SK-N-SH (cell line): ENCODE results near the gene BCL11A.

Experiments used
- CTCF ChIP-seq: fragments of 200-600 bp; sonication (generic); IDR thresholded peaks from 2 replicates; pipeline ENCODE4 v1.6.1; 2017; ENCODE audit warnings: antibody characterized with exemption, mild to moderate bottlenecking, moderate library complexity
- ELF1 ChIP-seq: IDR thresholded peaks from 2 replicates; pipeline ENCODE4 v1.4.0; 2012
- EP300 ChIP-seq, 2 experiments: IDR thresholded peaks; 2 replicates each; pipeline versions ENCODE4 v1.4.0 to v1.6.1; 2012; ENCODE audit warnings: borderline replicate concordance in 1 of 2, low read depth in 1 of 2, low read length in 1 of 2
- EZH2phosphoT487 ChIP-seq: fragments of 200-600 bp; sonication (generic); IDR thresholded peaks from 2 replicates; pipeline ENCODE4 v1.6.1; 2017; ENCODE audit warnings: low read depth, mixed run types, mild to moderate bottlenecking, antibody characterized with exemption, moderate library complexity, borderline replicate concordance
- JUND ChIP-seq: IDR thresholded peaks from 2 replicates; pipeline ENCODE4 v1.4.0; 2012
- POLR2AphosphoS5 ChIP-seq: IDR thresholded peaks from 2 replicates; pipeline ENCODE4 v1.6.1; 2012; ENCODE audit warnings: low read depth, low read length
- SIN3A ChIP-seq: IDR thresholded peaks from 2 replicates; pipeline ENCODE4 v1.6.1; 2012; ENCODE audit warnings: low read depth, mild to moderate bottlenecking, low read length, moderate library complexity, borderline replicate concordance
- TCF12 ChIP-seq: IDR thresholded peaks from 2 replicates; pipeline ENCODE4 v1.4.0; 2012
- USF2 ChIP-seq: fragments of 150-350 bp; IDR thresholded peaks from 2 replicates; pipeline ENCODE4 v1.6.1; 2017; ENCODE audit warnings: antibody characterized with exemption, low read length, low read depth, borderline replicate concordance
- YY1 ChIP-seq: IDR thresholded peaks from 2 replicates; pipeline ENCODE4 v1.4.0; 2012; ENCODE audit warnings: low read depth, mild to moderate bottlenecking

DNA sequence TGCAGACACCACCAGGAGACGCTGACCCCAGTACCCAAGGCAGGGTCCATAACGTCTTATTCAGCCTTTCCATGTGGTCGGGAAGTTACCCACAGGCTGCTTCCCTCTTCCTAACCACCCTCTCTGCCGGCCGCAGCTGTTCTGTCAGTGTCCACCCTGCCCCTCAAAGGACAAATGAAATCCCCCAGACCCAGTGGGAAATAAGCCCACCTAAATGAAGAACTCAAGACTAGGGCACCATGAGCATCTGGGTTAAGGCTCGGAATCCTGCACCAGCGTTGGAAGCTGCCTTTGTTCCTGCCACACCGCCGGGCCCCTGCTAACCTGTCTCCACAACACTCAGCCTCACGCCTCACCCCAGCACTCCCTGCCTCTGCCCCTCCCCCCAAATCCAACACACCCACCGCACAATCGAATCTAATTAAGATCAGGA is 21.7 kb downstream of the BCL11A start:
- no peak for TF ChIP-seq CTCF
- no peak for TF ChIP-seq POLR2AphosphoS5
- no peak for TF ChIP-seq ELF1
- TF ChIP-seq EZH2phosphoT487, result no peak
- TF ChIP-seq SIN3A, result no peak
- no peak for TF ChIP-seq JUND
- no peak for TF ChIP-seq USF2
- TF ChIP-seq YY1, result no peak
- TF ChIP-seq TCF12, result no peak
- TF ChIP-seq EP300 (IDR thresholded peaks at IDR 0.05; ENCODE audit: borderline replicate concordance in 1 of 2, low read depth in 1 of 2, low read length in 1 of 2), result no peak
